ENCODE measurements around the gene DCAF12L1. TPM values are rescaled to one million over a fixed set of nuclear protein-coding genes. Genes with fewer than 3 reads are reported as not detected.

DCAF12L1 gene
- total RNA-seq, 1 donor from 2014 or later = 1.9 TPM

- H3K27ac Mint-ChIP-seq (ENCODE audit: unreplicated experiment) = no peak overlapping the region
- no peaks in the 10 kb centered on the region for H3K36me3 Mint-ChIP-seq (ENCODE audit: low read depth, unreplicated experiment)
- no peaks in the 10 kb centered on the region for H3K4me1 Mint-ChIP-seq (ENCODE audit: unreplicated experiment)
- H3K4me3 Mint-ChIP-seq (ENCODE audit: unreplicated experiment) = no peak overlapping the region
- no peak for TF ChIP-seq CTCF (IDR thresholded peaks at IDR 0.05; ENCODE audit: unreplicated experiment)
- H3K9me3 Mint-ChIP-seq (ENCODE audit: unreplicated experiment) = no peaks in the 10 kb centered on the region
- H3K27me3 Mint-ChIP-seq (ENCODE audit: unreplicated experiment) = peaks cover 3% of the 10 kb centered on the region
- DNase-seq (ENCODE audit: low spot score) = no peak
Measured at GRCh38 chrX:126551306-126551705, 1.3 kb downstream of the DCAF12L1 start.

- no peak overlapping the region for H3K27ac Mint-ChIP-seq (ENCODE audit: unreplicated experiment)
- H3K9me3 Mint-ChIP-seq (ENCODE audit: unreplicated experiment) = no peaks in the 10 kb centered on the region
- peaks cover 3% of the 10 kb centered on the region for H3K27me3 Mint-ChIP-seq (ENCODE audit: unreplicated experiment)
- H3K36me3 Mint-ChIP-seq (ENCODE audit: low read depth, unreplicated experiment) = no peaks in the 10 kb centered on the region
- TF ChIP-seq CTCF (IDR thresholded peaks at IDR 0.05; ENCODE audit: unreplicated experiment) = no peak
- no peak for DNase-seq (ENCODE audit: low spot score)
- peak overlapping the region; percentile 19 for H3K4me3 Mint-ChIP-seq (ENCODE audit: unreplicated experiment)
- no peaks in the 10 kb centered on the region for H3K4me1 Mint-ChIP-seq (ENCODE audit: unreplicated experiment)
Measured at GRCh38 chrX:126550816-126551215, 1.8 kb downstream of the DCAF12L1 start.

- DNase-seq (ENCODE audit: low spot score) = no peak
- TF ChIP-seq CTCF (IDR thresholded peaks at IDR 0.05; ENCODE audit: unreplicated experiment) = no peak
- no peaks in the 10 kb centered on the region for H3K36me3 Mint-ChIP-seq (ENCODE audit: low read depth, unreplicated experiment)
- no peak overlapping the region for H3K4me3 Mint-ChIP-seq (ENCODE audit: unreplicated experiment)
- H3K27ac Mint-ChIP-seq (ENCODE audit: unreplicated experiment) = no peak overlapping the region
- no peaks in the 10 kb centered on the region for H3K9me3 Mint-ChIP-seq (ENCODE audit: unreplicated experiment)
- no peaks in the 10 kb centered on the region for H3K4me1 Mint-ChIP-seq (ENCODE audit: unreplicated experiment)
- no peaks in the 10 kb centered on the region for H3K27me3 Mint-ChIP-seq (ENCODE audit: unreplicated experiment)
Measured at GRCh38 chrX:126509923-126510322, 42.7 kb downstream of the DCAF12L1 start.
